RWPE1 (cell line): Measurements from ENCODE around the gene ST3GAL3.

Source experiments
- CTCF ChIA-PET: fragments of 350-600 bp; sonication (Branson Sonifier 250); formaldehyde crosslinking; extraction: SDS; loops from one replicate; lab custom pipeline; 2021; lab: Yijun Ruan, JAX
- POLR2A ChIA-PET: fragments of 400-600 bp; formaldehyde crosslinking; extraction: SDS; loops from one replicate; lab custom pipeline; 2020; ENCODE audit warnings: antibody characterized with exemption; ENCODE audit not compliant: low non-redundant PET; lab: Yijun Ruan, JAX
- DNase-seq: peaks from one replicate; pipeline ENCODE4 v3.0.0; 2012; ENCODE audit warnings: low spot score
- H3K27ac ChIP-seq: fragments of 450-650 bp; 2 replicates; pipeline ENCODE4 v1.5.1; 2017
- CTCF ChIP-seq: fragments of 450-650 bp; conservative IDR thresholded peaks from 2 replicates; pipeline ENCODE4 v1.5.1; 2017; ENCODE audit warnings: low read depth, mild to moderate bottlenecking

The ST3GAL3 gene

GRCh38 chr1:43854473-43854872 lies 147.1 kb downstream of the ST3GAL3 start:
- ChIA-PET POLR2A (no interaction called here), CTCF (no interaction called here)
- H3K27ac ChIP-seq: no peak overlapping the region
- no peak for TF ChIP-seq CTCF
- no peak for DNase-seq

GRCh38 chr1:43856188-43856587 lies 148.9 kb downstream of the ST3GAL3 start:
- no peak overlapping the region for H3K27ac ChIP-seq
- CTCF ChIA-PET: no interaction called here
- TF ChIP-seq CTCF: no peak
- POLR2A ChIA-PET: interaction anchor here (1.0 kb wide), 1 partner anchor 59 kb away, joined by 3 read pairs; no protein-coding TSS in a partner anchor
- DNase-seq: no peak

GRCh38 chr1:43857163-43857562 lies 149.8 kb downstream of the ST3GAL3 start:
- H3K27ac ChIP-seq: peak overlapping the region; percentile 92; the same call in 1 of the 2 replicates
- no peak for DNase-seq
- POLR2A ChIA-PET: interaction anchor here (1.0 kb wide), 1 partner anchor 58 kb away, joined by 3 read pairs; no protein-coding TSS in a partner anchor
- no peak for TF ChIP-seq CTCF
- CTCF ChIA-PET: interaction anchor here (0.7 to 2.4 kb wide), 2 partner anchors 76 to 77 kb away, joined by 4 to 9 read pairs; partner anchors contain the start of gene ARTN

GRCh38 chr1:43858324-43858723 lies 151.0 kb downstream of the ST3GAL3 start:
- peak overlapping the region; percentile 92 for H3K27ac ChIP-seq
- no peak for TF ChIP-seq CTCF
- DNase-seq: peak; percentile 76
- CTCF ChIA-PET: interaction anchor here (0.5 to 2.4 kb wide), 4 partner anchors 18 to 506 kb away, joined by 4 to 9 read pairs (median 6); partner anchors contain the start of gene ARTN
- POLR2A ChIA-PET: no interaction called here

- DNase-seq: peak; percentile 65
- H3K27ac ChIP-seq: peak overlapping the region; percentile 92
- CTCF ChIA-PET: interaction anchor here (2.1 kb wide), 1 partner anchor 73 kb away, joined by 12 read pairs; no protein-coding TSS in a partner anchor
- no peak for TF ChIP-seq CTCF
- POLR2A ChIA-PET: no interaction called here
These were observed 154.0 kb downstream of the ST3GAL3 start for GRCh38 chr1:43861337-43861736.

- no peak for DNase-seq
- no peak for TF ChIP-seq CTCF
- ChIA-PET POLR2A (no interaction called here), CTCF (interaction anchor here (0.6 to 2.1 kb wide), 2 partner anchors 73 to 113 kb away, joined by 3 to 12 read pairs; no protein-coding TSS in a partner anchor)
- H3K27ac ChIP-seq: peak overlapping the region; percentile 92
These were observed 154.8 kb downstream of the ST3GAL3 start for GRCh38 chr1:43861988-43862735.
